ENCODE measurements around the gene PNPLA5. TPM values are rescaled to one million over a fixed set of nuclear protein-coding genes. Genes with fewer than 3 reads are reported as not detected.

The PNPLA5 gene
- total RNA-seq, 2 donors from 2014 or later = 0.68 to 0.73 TPM

- WGBS, 2 experiments (ENCODE audit: insufficient coverage in 1 of 2, insufficient read length in 1 of 2) = 94% methylated on average over 9 to 12 of the region's 12 CpGs
- H3K36me3 Mint-ChIP-seq (ENCODE audit: low read depth) = peaks cover 24% of the 10 kb centered on the region
- H3K9ac ChIP-seq (ENCODE audit: extremely low read depth, low read length, poor library complexity, severe bottlenecking) = no peak overlapping the region
- H3K4me3 ChIP-seq (ENCODE audit: low read length) = no peak overlapping the region
- H3K27me3 Mint-ChIP-seq (ENCODE audit: insufficient read depth) = no peaks in the 10 kb centered on the region
- no peak for TF ChIP-seq CTCF (conservative IDR thresholded peaks at IDR 0.05)
- no peak overlapping the region for H3K4me3 Mint-ChIP-seq
- no peaks in the 10 kb centered on the region for H3K4me1 Mint-ChIP-seq
- H3K27me3 ChIP-seq (ENCODE audit: control insufficient read depth, insufficient read depth, low read length, poor library complexity, severe bottlenecking) = no peaks in the 10 kb centered on the region
- no peaks in the 10 kb centered on the region for H3K9me3 ChIP-seq (ENCODE audit: control insufficient read depth, low read length)
- peak overlapping the region; percentile 16 for H3K27ac ChIP-seq (ENCODE audit: low read depth, low read length)
- H3K27ac Mint-ChIP-seq = no peak overlapping the region
- H3K4me1 ChIP-seq (ENCODE audit: control insufficient read depth, insufficient read depth, low read length) = no peaks in the 10 kb centered on the region
- no peak for DNase-seq
- no peaks in the 10 kb centered on the region for H3K9me3 Mint-ChIP-seq
- H3K36me3 ChIP-seq (ENCODE audit: control insufficient read depth, insufficient read depth, low read length) = peaks cover 5% of the 10 kb centered on the region
Measured at GRCh38 chr22:43835166-43835565, 56.6 kb downstream of the PNPLA5 start.

GRCh38 chr22:43833286-43834240 lies 58.2 kb downstream of the PNPLA5 start:
- Histone ChIP-seq H3K27me3 (ENCODE audit: control insufficient read depth, insufficient read depth, low read length, poor library complexity, severe bottlenecking) (no peaks in the 10 kb centered on the region), H3K4me1 (ENCODE audit: control insufficient read depth, insufficient read depth, low read length) (no peaks in the 10 kb centered on the region), H3K36me3 (ENCODE audit: control insufficient read depth, insufficient read depth, low read length) (peaks cover under 1% of the 10 kb centered on the region), H3K4me3 (ENCODE audit: low read length) (no peak overlapping the region), H3K9ac (ENCODE audit: extremely low read depth, low read length, poor library complexity, severe bottlenecking) (no peak overlapping the region), H3K9me3 (ENCODE audit: control insufficient read depth, low read length) (no peaks in the 10 kb centered on the region), H3K27ac (ENCODE audit: low read depth, low read length) (no peak overlapping the region)
- peak overlapping the region; percentile 55 for H3K27ac Mint-ChIP-seq
- TF ChIP-seq CTCF (conservative IDR thresholded peaks at IDR 0.05) = no peak
- no peak overlapping the region for H3K4me3 Mint-ChIP-seq
- no peaks in the 10 kb centered on the region for H3K4me1 Mint-ChIP-seq
- 90 to 95% methylated on average over 20 to 36 of the region's 36 CpGs for WGBS, 2 experiments (ENCODE audit: insufficient coverage in 1 of 2, insufficient read length in 1 of 2)
- no peak for DNase-seq
- no peaks in the 10 kb centered on the region for H3K27me3 Mint-ChIP-seq (ENCODE audit: insufficient read depth)
- peaks cover 23% of the 10 kb centered on the region for H3K36me3 Mint-ChIP-seq (ENCODE audit: low read depth)
- H3K9me3 Mint-ChIP-seq = no peaks in the 10 kb centered on the region

- peak overlapping the region; percentile 55 for H3K27ac Mint-ChIP-seq
- no peaks in the 10 kb centered on the region for H3K27me3 ChIP-seq (ENCODE audit: control insufficient read depth, insufficient read depth, low read length, poor library complexity, severe bottlenecking)
- H3K4me1 Mint-ChIP-seq = no peaks in the 10 kb centered on the region
- no peaks in the 10 kb centered on the region for H3K27me3 Mint-ChIP-seq (ENCODE audit: insufficient read depth)
- H3K9ac ChIP-seq (ENCODE audit: extremely low read depth, low read length, poor library complexity, severe bottlenecking) = no peak overlapping the region
- H3K4me3 ChIP-seq (ENCODE audit: low read length) = no peak overlapping the region
- peaks cover 3% of the 10 kb centered on the region for H3K36me3 ChIP-seq (ENCODE audit: control insufficient read depth, insufficient read depth, low read length)
- 93% methylated on average over 4 to 18 of the region's 18 CpGs for WGBS, 2 experiments (ENCODE audit: insufficient coverage in 1 of 2, insufficient read length in 1 of 2)
- DNase-seq = no peak
- no peak for TF ChIP-seq CTCF (conservative IDR thresholded peaks at IDR 0.05)
- no peaks in the 10 kb centered on the region for H3K9me3 ChIP-seq (ENCODE audit: control insufficient read depth, low read length)
- H3K4me1 ChIP-seq (ENCODE audit: control insufficient read depth, insufficient read depth, low read length) = no peaks in the 10 kb centered on the region
- peaks cover 23% of the 10 kb centered on the region for H3K36me3 Mint-ChIP-seq (ENCODE audit: low read depth)
- no peak overlapping the region for H3K27ac ChIP-seq (ENCODE audit: low read depth, low read length)
- no peak overlapping the region for H3K4me3 Mint-ChIP-seq
- no peaks in the 10 kb centered on the region for H3K9me3 Mint-ChIP-seq
Measured at GRCh38 chr22:43832393-43833265, 59.2 kb downstream of the PNPLA5 start.
